PFSK-1 (cell line): Measurements from ENCODE around the gene CEMIP.
A peak's percentile ranks its signal among the peaks of the same experiment; 100 is the strongest.

ENCODE experiments used
- FOXP2 ChIP-seq: optimal IDR thresholded peaks from 2 replicates; pipeline ENCODE3; 2011; ENCODE audit warnings: borderline replicate concordance, control low read depth, inconsistent platforms; ENCODE audit not compliant: insufficient read depth; ENCODE audit errors: extremely low read length, extremely low read depth
- POLR2AphosphoS5 ChIP-seq: IDR thresholded peaks from 2 replicates; pipeline ENCODE4 v1.6.1; 2012; ENCODE audit warnings: low read depth, mild to moderate bottlenecking, control low read depth, low read length, moderate library complexity

DNA sequence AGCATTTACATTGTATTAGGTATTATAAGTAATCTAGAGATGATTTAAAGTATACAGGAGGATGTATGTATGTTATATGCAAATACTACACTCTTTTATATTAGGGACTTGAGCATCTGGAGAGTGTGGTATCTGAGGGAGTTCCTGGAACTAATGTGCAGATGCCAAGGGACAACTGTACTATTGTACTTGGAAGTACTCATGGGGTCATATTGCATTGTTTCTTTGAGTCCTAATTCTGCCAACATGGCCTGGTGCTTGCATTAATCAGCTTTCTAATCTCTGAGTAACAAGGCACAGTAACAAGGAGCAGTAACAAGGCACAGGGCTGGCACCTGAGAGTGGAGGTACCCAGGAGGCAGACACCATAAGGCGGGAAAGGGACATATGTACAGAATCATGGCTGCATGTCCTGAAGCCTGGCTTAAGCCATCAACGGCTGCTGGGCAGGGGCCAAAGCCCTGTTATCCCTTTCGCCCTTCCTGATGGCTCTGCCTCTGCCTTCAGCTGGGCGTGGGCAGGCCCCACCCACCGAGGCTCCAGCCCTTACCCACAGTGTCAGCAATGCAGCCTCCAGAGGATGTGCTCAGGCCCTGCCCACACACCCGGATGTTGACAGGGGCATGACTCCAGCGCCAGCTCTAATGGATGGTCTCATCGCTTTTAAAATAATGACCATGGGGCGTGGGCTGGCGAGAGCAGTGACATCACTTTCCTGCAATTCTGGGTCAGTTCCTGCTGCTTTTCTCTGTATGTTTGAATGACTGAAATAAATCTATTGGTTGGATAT, 22.9 kb downstream of the CEMIP start:
- TF ChIP-seq FOXP2 (peak; percentile 86), POLR2AphosphoS5 (no peak)
